Lower leg skin (tissue), 3 donors: ENCODE data around the gene GRAMD2A.

Experiments used
- CTCF ChIP-seq, 3 donors: fragments of 450-650 bp; IDR thresholded peaks; one replicate each; pipeline ENCODE4 v1.5.1; 2016; ENCODE audit warnings: antibody characterized with exemption in 3 of 3, mild to moderate bottlenecking in 3 of 3, moderate library complexity in 2 of 3
- POLR2A ChIP-seq, 2 donors: fragments of 450-650 bp; IDR thresholded peaks; one replicate each; pipeline ENCODE4 v1.6.1; 2016 to 2017; ENCODE audit warnings: antibody characterized with exemption in 2 of 2, mild to moderate bottlenecking in 1 of 2, moderate library complexity in 1 of 2

GRCh38 chr15:72117486-72118016 is 80.0 kb downstream of the GRAMD2A start:
- no peak for TF ChIP-seq CTCF (IDR thresholded peaks at IDR 0.05)
- TF ChIP-seq POLR2A (IDR thresholded peaks at IDR 0.05) = peak in 1 of 2 donors; percentile 1
